H1 (cell line): ENCODE results near the gene RCE1. TPM values are rescaled to one million over a fixed set of nuclear protein-coding genes. Genes with fewer than 3 reads are reported as not detected.

ENCODE experiments used
- CTCF ChIA-PET: fragments of 300-600 bp; sonication (Branson Sonifier 250); formaldehyde crosslinking; loops from one replicate; lab custom pipeline; 2021; ENCODE audit not compliant: partially characterized antibody; lab: Charles Lee
- POLR2A ChIA-PET: fragments of 300-600 bp; sonication (Branson Sonifier 250); formaldehyde crosslinking; loops from one replicate; lab custom pipeline; 2021; ENCODE audit warnings: inconsistent platforms; ENCODE audit not compliant: partially characterized antibody; lab: Charles Lee
- DNase-seq, 2 experiments: peaks; one replicate each; pipeline versions ENCODE4 v3.0.0 to v3.0.0-alpha.2; 2010 to 2022; ENCODE audit warnings: low spot score in 2 of 2, low read depth in 1 of 2, mixed read lengths in 1 of 2
- FAIRE-seq: peaks from 2 replicates; lab custom pipeline; 2011; peaks lifted over from hg19 to GRCh38; lab: Jason Lieb, UNC
- H2AFZ ChIP-seq: 2 replicates; pipeline ENCODE4 v1.8.1; 2012; ENCODE audit warnings: low read length, inconsistent platforms
- H2AK5ac ChIP-seq: 2 replicates; pipeline ENCODE4 v1.6.1; 2013; ENCODE audit warnings: low read depth, low read length
- H2BK120ac ChIP-seq: replicated peaks from 2 replicates; pipeline ENCODE3; 2013; ENCODE audit warnings: low read depth, low read length, inconsistent platforms
- H2BK12ac ChIP-seq: 2 replicates; pipeline ENCODE4 v1.6.1; 2013; ENCODE audit warnings: low read depth, low read length
- H2BK15ac ChIP-seq: 2 replicates; pipeline ENCODE4 v1.6.1; 2013; ENCODE audit warnings: low read length
- H2BK20ac ChIP-seq: 2 replicates; pipeline ENCODE4 v1.6.1; 2013; ENCODE audit warnings: low read length
- H2BK5ac ChIP-seq: 2 replicates; pipeline ENCODE4 v1.6.1; 2013; ENCODE audit warnings: low read depth, low read length
- H3K14ac ChIP-seq: 2 replicates; pipeline ENCODE4 v1.6.1; 2013; ENCODE audit warnings: inconsistent platforms; ENCODE audit not compliant: insufficient read length
- H3K18ac ChIP-seq: 2 replicates; pipeline ENCODE4 v1.6.1; 2013; ENCODE audit warnings: low read length; ENCODE audit errors: extremely low read depth
- H3K23ac ChIP-seq: 2 replicates; pipeline ENCODE4 v1.6.1; 2013; ENCODE audit warnings: inconsistent platforms; ENCODE audit not compliant: insufficient read length
- H3K23me2 ChIP-seq: 2 replicates; pipeline ENCODE4 v1.6.1; 2013; ENCODE audit warnings: low read depth, low read length
- H3K27ac ChIP-seq: 2 replicates; pipeline ENCODE4 v1.6.1; 2011; ENCODE audit warnings: low read depth, low read length, inconsistent platforms
- H3K27me3 ChIP-seq, 4 experiments: replicated peaks in 1 of 4; 1 replicate in 1 of 4; 2 replicates in 3 of 4; pipeline versions ENCODE4 v1.6.1 to v1.8.1; 2011 to 2013; ENCODE audit warnings: low read length in 3 of 4, mild to moderate bottlenecking in 3 of 4, inconsistent platforms in 2 of 4, mixed read lengths in 2 of 4, moderate library complexity in 1 of 4; ENCODE audit not compliant: control insufficient read depth in 3 of 4, insufficient read depth in 3 of 4; ENCODE audit errors: extremely low read depth in 1 of 4
- H3K36me3 ChIP-seq, 4 experiments: 2 replicates each; pipeline versions ENCODE4 v1.6.1 to v1.8.1; 2011 to 2013; ENCODE audit warnings: mild to moderate bottlenecking in 4 of 4, low read length in 3 of 4, moderate library complexity in 2 of 4, control low read depth in 1 of 4, inconsistent platforms in 1 of 4; ENCODE audit not compliant: insufficient read depth in 4 of 4, control insufficient read depth in 2 of 4
- H3K4ac ChIP-seq: replicated peaks from 2 replicates; pipeline ENCODE3; 2013; ENCODE audit warnings: low read length, low read depth, mixed read lengths, inconsistent platforms; ENCODE audit not compliant: insufficient read length
- H3K4me1 ChIP-seq, 4 experiments: replicated peaks in 1 of 4; 1 replicate in 1 of 4; 2 replicates in 3 of 4; pipeline versions ENCODE4 v1.6.1 to v1.8.1; 2011 to 2013; ENCODE audit warnings: low read length in 3 of 4, inconsistent platforms in 2 of 4, mixed read lengths in 1 of 4; ENCODE audit not compliant: insufficient read depth in 4 of 4, control insufficient read depth in 3 of 4
- H3K4me2 ChIP-seq, 2 experiments: 2 replicates each; pipeline versions ENCODE4 v1.6.1 to v1.8.1; 2011 to 2013; ENCODE audit warnings: low read depth in 2 of 2, low read length in 2 of 2, control low read depth in 1 of 2, inconsistent platforms in 1 of 2, mild to moderate bottlenecking in 1 of 2; ENCODE audit not compliant: insufficient read depth in 1 of 2
- H3K4me3 ChIP-seq, 4 experiments: fragments of 200-600, 300-600 bp in 1 of 4; sonication (generic), shearing (Covaris generic), sonication (Bioruptor Twin) in 1 of 4; 2 replicates each; pipeline versions ENCODE4 v1.5.1 to v1.8.1; 2011 to 2016; ENCODE audit warnings: low read length in 4 of 4, low read depth in 3 of 4, control low read depth in 2 of 4, inconsistent platforms in 2 of 4, mild to moderate bottlenecking in 2 of 4, mixed read lengths in 1 of 4, moderate library complexity in 1 of 4; ENCODE audit not compliant: insufficient read depth in 2 of 4; ENCODE audit errors: extremely low read depth in 1 of 4
- H3K56ac ChIP-seq: replicated peaks from 2 replicates; pipeline ENCODE3; 2013; ENCODE audit warnings: low read depth, mild to moderate bottlenecking, mixed read lengths, low read length, inconsistent platforms; ENCODE audit not compliant: insufficient read length
- H3K79me1 ChIP-seq: 2 replicates; pipeline ENCODE4 v1.6.1; 2013; ENCODE audit warnings: low read depth, low read length, control low read depth
- H3K79me2 ChIP-seq, 2 experiments: 2 replicates each; pipeline versions ENCODE4 v1.6.1 to v1.8.1; 2012 to 2013; ENCODE audit warnings: low read length in 2 of 2, mild to moderate bottlenecking in 2 of 2, inconsistent platforms in 1 of 2; ENCODE audit not compliant: insufficient read depth in 2 of 2, control insufficient read depth in 1 of 2
- H3K9ac ChIP-seq, 4 experiments: replicated peaks in 1 of 4; 1 replicate in 1 of 4; 2 replicates in 3 of 4; pipeline versions ENCODE4 v1.6.1 to v1.8.1; 2011 to 2013; ENCODE audit warnings: low read depth in 3 of 4, low read length in 3 of 4, control low read depth in 2 of 4, mild to moderate bottlenecking in 2 of 4, moderate library complexity in 2 of 4, inconsistent platforms in 1 of 4; ENCODE audit errors: extremely low read depth in 1 of 4
- H3K9me3 ChIP-seq, 2 experiments: 2 replicates each; pipeline versions ENCODE4 v1.6.1 to v1.8.1; 2012 to 2013; ENCODE audit warnings: mild to moderate bottlenecking in 2 of 2, moderate library complexity in 2 of 2, control low read depth in 1 of 2, inconsistent platforms in 1 of 2, low read depth in 1 of 2, low read length in 1 of 2, mixed read lengths in 1 of 2; ENCODE audit not compliant: insufficient read depth in 2 of 2
- H4K20me1 ChIP-seq, 2 experiments: replicated peaks in 1 of 2; 2 replicates each; pipeline versions ENCODE3 to v1.8.1; 2011 to 2013; ENCODE audit warnings: inconsistent platforms in 2 of 2, low read length in 2 of 2, mild to moderate bottlenecking in 1 of 2; ENCODE audit not compliant: insufficient read depth in 2 of 2, control insufficient read depth in 1 of 2
- H4K5ac ChIP-seq: 2 replicates; pipeline ENCODE4 v1.6.1; 2013; ENCODE audit warnings: low read length, low read depth, mixed read lengths, inconsistent platforms; ENCODE audit not compliant: insufficient read length
- H4K8ac ChIP-seq: 2 replicates; pipeline ENCODE4 v1.8.0; 2013; ENCODE audit warnings: mild to moderate bottlenecking, moderate library complexity, low read length, inconsistent platforms; ENCODE audit not compliant: insufficient read depth; ENCODE audit errors: extremely low read depth
- H4K91ac ChIP-seq: replicated peaks from 2 replicates; pipeline ENCODE3; 2013; ENCODE audit warnings: low read length, mixed read lengths, inconsistent platforms; ENCODE audit not compliant: insufficient read length
- SAP30 ChIP-seq: fragments of 300-600 bp; sonication (generic); IDR thresholded peaks from 2 replicates; pipeline ENCODE4 v1.7.1; 2012; ENCODE audit warnings: low read length, moderate library complexity, mild to moderate bottlenecking, inconsistent platforms; ENCODE audit not compliant: insufficient read depth, insufficient replicate concordance
- SIX5 ChIP-seq: IDR thresholded peaks from 2 replicates; pipeline ENCODE4 v1.6.1; 2011; ENCODE audit warnings: mild to moderate bottlenecking, low read depth, low read length
- WGBS, 2 experiments: shearing (Covaris generic) in 1 of 2; methylation state at CpG; one replicate each; pipeline versions ENCODE4 v1.1.6 to v1.1.7; 2013 to 2015; ENCODE audit warnings: low lambda C conversion rate in 2 of 2, mixed read lengths in 2 of 2, inconsistent platforms in 1 of 2, low coverage in 1 of 2, missing lambda C conversion rate in 1 of 2; ENCODE audit not compliant: insufficient replicate concordance in 2 of 2, insufficient coverage in 1 of 2, insufficient read length in 1 of 2; ENCODE audit errors: extremely low coverage in 1 of 2, missing lambda C conversion rate in 1 of 2; 5-methylcytosine and 5-hydroxymethylcytosine counted together
- polyA plus RNA-seq, 7 experiments: library from polyadenylated mRNA; depleted of rRNA in 3 of 7; stranded (reverse) in 5 of 7; unstranded in 2 of 7; fragments of >200 nt in 5 of 7; fragments of 200-250 nt in 2 of 7; gene quantifications; 1 replicate in 5 of 7; 2 replicates in 1 of 7; 4 replicates in 1 of 7; pipeline versions ENCODE4 v1.2.1 to v1.2.3, GENCODE V29; 2011 to 2013; ENCODE audit warnings: missing spikeins in 2 of 7, mixed read lengths in 2 of 7
- total RNA-seq: library from RNA; stranded (reverse); fragmentation: NEBNext Ultra II Directional; extraction: Animal tissue kit (Norgen Biotek cat#: 25700); gene quantifications from 2 replicates; pipeline ENCODE4 v1.2.1, GENCODE V29; 2021

RCE1 gene
- total and polyA plus RNA-seq, 2 of the 8 experiments (the other 6 are each of a cell fraction or from before 2014, with no cell fraction given): 35.8 to 84.8 TPM

GRCh38 chr11:66881927-66882452, 38.7 kb downstream of the RCE1 start:
- H4K5ac ChIP-seq: no peak overlapping the region
- POLR2A ChIA-PET: interaction anchor here (1.1 to 1.8 kb wide), 3 partner anchors 27 to 40 kb away, joined by 3 to 5 read pairs (median 3); no protein-coding TSS in a partner anchor
- CTCF ChIA-PET: interaction anchor here (0.6 to 11.9 kb wide), 22 partner anchors 13 to 519 kb away, joined by 3 to 199 read pairs (median 6); partner anchors contain the start of genes C11orf86 and RCE1
- peaks cover 2% of the 10 kb centered on the region for H3K79me1 ChIP-seq
- H2BK12ac ChIP-seq: no peak overlapping the region
- WGBS, 2 experiments: 86% methylated on average over 9 of the region's 9 CpGs; no CpG with 5 or more reads in 1 of the 2 experiments
- no peaks in the 10 kb centered on the region for H3K36me3 ChIP-seq
- FAIRE-seq (no peak), DNase-seq (no peak)
- no peak overlapping the region for H3K14ac ChIP-seq
- 0 out of 2 replicates have a peak, but pooled peaks have one; percentile 14 for TF ChIP-seq SIX5
- no peak for TF ChIP-seq SAP30
- H3K9ac ChIP-seq: no peak overlapping the region; a peak in 1 of 7 replicates
- H3K79me2 ChIP-seq: no peaks in the 10 kb centered on the region
- H3K23ac ChIP-seq: no peak overlapping the region
- H3K9me3 ChIP-seq: no peaks in the 10 kb centered on the region
- no peaks in the 10 kb centered on the region for H3K27me3 ChIP-seq
- H2BK15ac ChIP-seq: peak overlapping the region; percentile 8; the same call in 1 of the 2 replicates
- H3K4me1 ChIP-seq: peaks cover 4 to 25% (median 16%) of the 10 kb centered on the region in 4 experiments
- H3K4me3 ChIP-seq: no peak overlapping the region
- H3K4me2 ChIP-seq: no peak overlapping the region
- H4K8ac ChIP-seq: peak overlapping the region; percentile 82; the same call in 1 of the 2 replicates
- no peak overlapping the region for H2BK120ac ChIP-seq
- H4K91ac ChIP-seq: no peak overlapping the region
- peak overlapping the region; percentile 76; the same call in 1 of the 2 replicates for H2AK5ac ChIP-seq
- H3K27ac ChIP-seq: 0 out of 2 replicates have a peak overlapping the region, but pooled peaks have one; percentile 2
- no peak overlapping the region; the same call in 1 of the 2 replicates for H2BK5ac ChIP-seq
- peaks cover 0 to 2% of the 10 kb centered on the region in 2 experiments for H4K20me1 ChIP-seq
- H2AFZ ChIP-seq: no peak overlapping the region
- no peak overlapping the region; the same call in 1 of the 2 replicates for H2BK20ac ChIP-seq
- H3K23me2 ChIP-seq: no peaks in the 10 kb centered on the region
- H3K4ac ChIP-seq: no peak overlapping the region
- H3K18ac ChIP-seq: no peak overlapping the region
- no peak overlapping the region for H3K56ac ChIP-seq
